IMR-90 (cell line): Measurements from ENCODE around the gene TSHZ3. TPM values are rescaled to one million over a fixed set of nuclear protein-coding genes. Genes with fewer than 3 reads are reported as not detected.

Experiments used
- ATAC-seq: fragments of 200-7000 bp; cut with Tn5 transposase; 2 replicates; pipeline ENCODE4 v1.9.1; 2020; ENCODE audit warnings: low read depth, mild to moderate bottlenecking, moderate library complexity
- BruUV-seq: library from RNA; stranded (reverse); fragments of 400-500 nt; replicated peaks from 2 replicates; lab custom pipeline; 2021; lab: Mats Ljungman, UMichigan
- CTCF ChIA-PET: fragments of 300-600 bp; formaldehyde crosslinking; extraction: SDS; loops from one replicate; lab custom pipeline; 2021; ENCODE audit warnings: antibody characterized with exemption; lab: Yijun Ruan, JAX
- POLR2A ChIA-PET: fragments of 300-600 bp; sonication (Branson Sonifier 250); formaldehyde crosslinking; loops from one replicate; lab custom pipeline; 2022; ENCODE audit warnings: antibody characterized with exemption; ENCODE audit not compliant: unreplicated experiment; lab: Charles Lee
- DNase-seq: peaks from one replicate; pipeline ENCODE4 v3.0.0; 2013
- H2AFZ ChIP-seq: replicated peaks from 2 replicates; pipeline ENCODE3; 2013; ENCODE audit warnings: low read length, mild to moderate bottlenecking; ENCODE audit not compliant: poor library complexity
- H2AK5ac ChIP-seq: 2 replicates; pipeline ENCODE4 v1.6.1; 2013; ENCODE audit warnings: low read depth, low read length, inconsistent platforms
- H2AK9ac ChIP-seq: replicated peaks from 2 replicates; pipeline ENCODE3; 2013; ENCODE audit warnings: mild to moderate bottlenecking, low read depth, low read length, moderate library complexity; ENCODE audit not compliant: poor library complexity
- H2BK120ac ChIP-seq: 2 replicates; pipeline ENCODE4 v1.6.1; 2013; ENCODE audit warnings: low read depth, low read length, inconsistent platforms
- H2BK15ac ChIP-seq: 3 replicates; pipeline ENCODE4 v1.6.1; 2013; ENCODE audit warnings: low read depth, low read length, inconsistent platforms
- H2BK20ac ChIP-seq: 2 replicates; pipeline ENCODE4 v1.6.1; 2013; ENCODE audit warnings: low read depth, mild to moderate bottlenecking, inconsistent platforms, low read length, moderate library complexity
- H2BK5ac ChIP-seq: 2 replicates; pipeline ENCODE4 v1.6.1; 2013; ENCODE audit warnings: mild to moderate bottlenecking, low read depth, low read length, inconsistent platforms; ENCODE audit not compliant: poor library complexity, severe bottlenecking
- H3K14ac ChIP-seq: replicated peaks from 2 replicates; pipeline ENCODE4 v1.6.1; 2013; ENCODE audit warnings: low read depth, low read length, inconsistent platforms
- H3K18ac ChIP-seq: 2 replicates; pipeline ENCODE4 v1.6.1; 2013; ENCODE audit warnings: low read depth, low read length, control low read depth
- H3K23ac ChIP-seq: 2 replicates; pipeline ENCODE4 v1.6.1; 2013; ENCODE audit warnings: low read depth, low read length, inconsistent platforms
- H3K27ac ChIP-seq: 2 replicates; pipeline ENCODE4 v1.5.1; 2013; ENCODE audit warnings: mild to moderate bottlenecking, control low read depth, low read length; ENCODE audit not compliant: insufficient read depth
- H3K27me3 ChIP-seq: 2 replicates; pipeline ENCODE4 v1.6.1; 2013; ENCODE audit warnings: low read length; ENCODE audit not compliant: control insufficient read depth, insufficient read depth
- H3K36me3 ChIP-seq: 2 replicates; pipeline ENCODE4 v1.6.1; 2013; ENCODE audit warnings: low read length, mixed read lengths; ENCODE audit not compliant: control insufficient read depth, insufficient read depth
- H3K4ac ChIP-seq: 2 replicates; pipeline ENCODE4 v1.6.1; 2013; ENCODE audit warnings: low read depth, low read length, inconsistent platforms
- H3K4me1 ChIP-seq: 2 replicates; pipeline ENCODE4 v1.6.1; 2013; ENCODE audit warnings: low read length, mixed read lengths; ENCODE audit not compliant: control insufficient read depth, insufficient read depth
- H3K4me2 ChIP-seq: 2 replicates; pipeline ENCODE4 v1.6.1; 2013; ENCODE audit warnings: low read depth, mild to moderate bottlenecking, control low read depth, low read length, moderate library complexity
- H3K4me3 ChIP-seq: 2 replicates; pipeline ENCODE4 v1.5.1; 2013; ENCODE audit warnings: low read depth, mild to moderate bottlenecking, control low read depth, low read length, moderate library complexity; ENCODE audit not compliant: insufficient read depth
- H3K56ac ChIP-seq: 2 replicates; pipeline ENCODE4 v1.6.1; 2013; ENCODE audit warnings: low read length, inconsistent platforms; ENCODE audit not compliant: insufficient read depth; ENCODE audit errors: extremely low read depth
- H3K79me1 ChIP-seq, 2 experiments: 2 replicates each; pipeline ENCODE4 v1.6.1; 2013; ENCODE audit warnings: low read length in 2 of 2, inconsistent platforms in 1 of 2, low read depth in 1 of 2
- H3K9ac ChIP-seq: 2 replicates; pipeline ENCODE4 v1.6.1; 2013; ENCODE audit warnings: low read depth, low read length, control low read depth
- H3K9me1 ChIP-seq: 2 replicates; pipeline ENCODE4 v1.6.1; 2013; ENCODE audit warnings: low read length, inconsistent platforms; ENCODE audit not compliant: insufficient read depth
- H3K9me3 ChIP-seq: 2 replicates; pipeline ENCODE4 v1.6.1; 2013; ENCODE audit warnings: low read length; ENCODE audit not compliant: control insufficient read depth, insufficient read depth
- H4K20me1 ChIP-seq: 2 replicates; pipeline ENCODE4 v1.6.1; 2013; ENCODE audit warnings: low read length, inconsistent platforms; ENCODE audit not compliant: insufficient read depth
- H4K5ac ChIP-seq: 2 replicates; pipeline ENCODE4 v1.6.1; 2013; ENCODE audit warnings: mild to moderate bottlenecking, low read depth, low read length, control low read depth
- H4K8ac ChIP-seq, 2 experiments: 2 replicates each; pipeline ENCODE4 v1.6.1; 2013; ENCODE audit warnings: low read depth in 2 of 2, low read length in 2 of 2, control low read depth in 1 of 2, inconsistent platforms in 1 of 2
- H4K91ac ChIP-seq: 2 replicates; pipeline ENCODE4 v1.6.1; 2013; ENCODE audit warnings: low read depth, low read length, inconsistent platforms; ENCODE audit not compliant: insufficient read depth
- BHLHE40 ChIP-seq: fragments of 150-350 bp; IDR thresholded peaks from 2 replicates; pipeline ENCODE4 v1.6.1; 2016; ENCODE audit warnings: mild to moderate bottlenecking, low read depth, low read length
- CEBPB ChIP-seq: IDR thresholded peaks from 2 replicates; pipeline ENCODE4 v1.6.1; 2012; ENCODE audit warnings: low read depth, low read length, improper control_type of control experiment
- MAZ ChIP-seq: IDR thresholded peaks from 2 replicates; pipeline ENCODE4 v1.6.1; 2012; ENCODE audit warnings: low read depth, mild to moderate bottlenecking, low read length, improper control_type of control experiment, moderate library complexity, borderline replicate concordance
- NFE2L2 ChIP-seq: fragments of 150-350 bp; IDR thresholded peaks from 2 replicates; pipeline ENCODE4 v1.6.1; 2016; ENCODE audit warnings: low read depth, mild to moderate bottlenecking, low read length
- POLR2A ChIP-seq: IDR thresholded peaks from 2 replicates; pipeline ENCODE4 v1.6.1; 2012; ENCODE audit warnings: mild to moderate bottlenecking, low read depth, low read length
- RAD21 ChIP-seq: IDR thresholded peaks from 2 replicates; pipeline ENCODE4 v1.6.1; 2012; ENCODE audit warnings: low read length, improper control_type of control experiment
- RCOR1 ChIP-seq: IDR thresholded peaks from 2 replicates; pipeline ENCODE4 v1.6.1; 2012; ENCODE audit warnings: mild to moderate bottlenecking, low read length, improper control_type of control experiment; ENCODE audit not compliant: insufficient replicate concordance
- RFX5 ChIP-seq: IDR thresholded peaks from 2 replicates; pipeline ENCODE4 v1.8.0; 2012; ENCODE audit warnings: low read depth, mild to moderate bottlenecking, low read length, moderate library complexity
- SMC3 ChIP-seq: fragments of 150-350 bp; IDR thresholded peaks from 2 replicates; pipeline ENCODE4 v1.6.1; 2016; ENCODE audit warnings: low read depth, mild to moderate bottlenecking, antibody characterized with exemption, low read length, moderate library complexity
- WGBS, 2 experiments: methylation state at CpG; one replicate each; pipeline versions ENCODE4 v1.1.5 to v1.1.7; 2013; ENCODE audit warnings: missing lambda C conversion rate in 2 of 2; ENCODE audit not compliant: insufficient read length in 1 of 2; ENCODE audit errors: extremely low coverage in 2 of 2; 5-methylcytosine and 5-hydroxymethylcytosine counted together
- dilution Hi-C: fragments of 300-500 bp; cut with HindIII; formaldehyde crosslinking; loops from one replicate; pipeline ENCODE4 v1.14.3; 2018; ENCODE audit warnings: low sequenced_read_pairs; ENCODE audit not compliant: unreplicated experiment
- in situ Hi-C: fragments of 300-500 bp; cut with MboI; formaldehyde crosslinking; loops from 3 replicates; pipeline ENCODE4 v1.14.3; 2019; ENCODE audit warnings: low sequenced_read_pairs, inconsistent platforms, mixed read lengths
- intact Hi-C: fragments of 100-400 bp; cut with micrococcal nuclease; formaldehyde crosslinking; loops from 2 replicates; pipeline ENCODE4 v1.10.0; 2022
- polyA plus RNA-seq, 3 experiments: library from polyadenylated mRNA; depleted of rRNA; stranded (reverse); fragments of >200 nt; gene quantifications; 2 replicates each; pipeline ENCODE4 v1.2.3, GENCODE V29; 2012; ENCODE audit warnings: low replicate concordance in 1 of 3
- total RNA-seq: library from RNA; depleted of rRNA; stranded (reverse); fragments of >200 nt; gene quantifications from 2 replicates; pipeline ENCODE4 v1.2.3, GENCODE V29; 2012
- TF ChIP-seq, protein P1 (sequence below): fragments of 150-350 bp; IDR thresholded peaks from 2 replicates; pipeline ENCODE4 v1.6.1; 2017; ENCODE audit warnings: mild to moderate bottlenecking, antibody characterized with exemption, low read length, low read depth
- TF ChIP-seq, protein P2 (sequence below): conservative IDR thresholded peaks from 2 replicates; pipeline ENCODE4 v1.5.1; 2012; ENCODE audit warnings: mild to moderate bottlenecking, low read depth, low read length, improper control_type of control experiment
- TF ChIP-seq, protein P3 (sequence below): fragments of 150-350 bp; IDR thresholded peaks from 2 replicates; pipeline ENCODE4 v1.6.1; 2016; ENCODE audit warnings: low read depth, mild to moderate bottlenecking, low read length, moderate library complexity, borderline replicate concordance

Gene TSHZ3
- total and polyA plus RNA-seq, 2 of the 4 experiments (the other 2 are of a cell fraction): 8.1 to 13.0 TPM

DNA sequence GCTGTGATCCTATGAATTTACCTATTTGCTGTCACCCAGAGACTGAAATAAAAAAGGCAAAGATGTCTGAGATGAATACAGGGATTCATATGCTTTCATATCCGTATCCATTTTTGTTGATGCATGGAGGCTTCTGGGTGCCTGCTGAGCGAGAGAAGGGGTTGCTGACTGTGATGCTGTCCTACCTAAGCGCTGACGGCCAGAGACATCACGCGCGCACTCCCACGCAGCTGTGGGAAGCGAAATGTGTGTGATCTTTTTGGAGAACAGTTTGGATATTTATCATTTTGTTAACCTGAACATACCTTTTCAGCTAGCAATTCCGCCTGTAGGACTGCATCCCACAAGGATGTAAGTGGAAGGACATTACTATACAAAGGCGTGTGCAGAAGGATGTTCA lies 23.9 kb downstream of the TSHZ3 start:
- CTCF ChIA-PET: interaction anchor here (2.0 kb wide), 1 partner anchor 12 kb away, joined by 15 read pairs; no protein-coding TSS in a partner anchor

More for the DNA sequence above, 23.9 kb downstream of the TSHZ3 start:
- TF ChIP-seq POLR2A (no peak), CEBPB (no peak), RFX5 (no peak), RAD21 (no peak), NFE2L2 (no peak), SMC3 (no peak), RCOR1 (no peak), BHLHE40 (no peak), MAZ (no peak)
- TF ChIP-seq, protein P1, sequence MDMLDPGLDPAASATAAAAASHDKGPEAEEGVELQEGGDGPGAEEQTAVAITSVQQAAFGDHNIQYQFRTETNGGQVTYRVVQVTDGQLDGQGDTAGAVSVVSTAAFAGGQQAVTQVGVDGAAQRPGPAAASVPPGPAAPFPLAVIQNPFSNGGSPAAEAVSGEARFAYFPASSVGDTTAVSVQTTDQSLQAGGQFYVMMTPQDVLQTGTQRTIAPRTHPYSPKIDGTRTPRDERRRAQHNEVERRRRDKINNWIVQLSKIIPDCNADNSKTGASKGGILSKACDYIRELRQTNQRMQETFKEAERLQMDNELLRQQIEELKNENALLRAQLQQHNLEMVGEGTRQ: no peak
- TF ChIP-seq, protein P2, sequence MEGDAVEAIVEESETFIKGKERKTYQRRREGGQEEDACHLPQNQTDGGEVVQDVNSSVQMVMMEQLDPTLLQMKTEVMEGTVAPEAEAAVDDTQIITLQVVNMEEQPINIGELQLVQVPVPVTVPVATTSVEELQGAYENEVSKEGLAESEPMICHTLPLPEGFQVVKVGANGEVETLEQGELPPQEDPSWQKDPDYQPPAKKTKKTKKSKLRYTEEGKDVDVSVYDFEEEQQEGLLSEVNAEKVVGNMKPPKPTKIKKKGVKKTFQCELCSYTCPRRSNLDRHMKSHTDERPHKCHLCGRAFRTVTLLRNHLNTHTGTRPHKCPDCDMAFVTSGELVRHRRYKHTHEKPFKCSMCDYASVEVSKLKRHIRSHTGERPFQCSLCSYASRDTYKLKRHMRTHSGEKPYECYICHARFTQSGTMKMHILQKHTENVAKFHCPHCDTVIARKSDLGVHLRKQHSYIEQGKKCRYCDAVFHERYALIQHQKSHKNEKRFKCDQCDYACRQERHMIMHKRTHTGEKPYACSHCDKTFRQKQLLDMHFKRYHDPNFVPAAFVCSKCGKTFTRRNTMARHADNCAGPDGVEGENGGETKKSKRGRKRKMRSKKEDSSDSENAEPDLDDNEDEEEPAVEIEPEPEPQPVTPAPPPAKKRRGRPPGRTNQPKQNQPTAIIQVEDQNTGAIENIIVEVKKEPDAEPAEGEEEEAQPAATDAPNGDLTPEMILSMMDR: no peak
- TF ChIP-seq, protein P3, sequence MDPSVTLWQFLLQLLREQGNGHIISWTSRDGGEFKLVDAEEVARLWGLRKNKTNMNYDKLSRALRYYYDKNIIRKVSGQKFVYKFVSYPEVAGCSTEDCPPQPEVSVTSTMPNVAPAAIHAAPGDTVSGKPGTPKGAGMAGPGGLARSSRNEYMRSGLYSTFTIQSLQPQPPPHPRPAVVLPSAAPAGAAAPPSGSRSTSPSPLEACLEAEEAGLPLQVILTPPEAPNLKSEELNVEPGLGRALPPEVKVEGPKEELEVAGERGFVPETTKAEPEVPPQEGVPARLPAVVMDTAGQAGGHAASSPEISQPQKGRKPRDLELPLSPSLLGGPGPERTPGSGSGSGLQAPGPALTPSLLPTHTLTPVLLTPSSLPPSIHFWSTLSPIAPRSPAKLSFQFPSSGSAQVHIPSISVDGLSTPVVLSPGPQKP: no peak
- H3K9ac ChIP-seq: no peak overlapping the region
- H3K9me1 ChIP-seq: peaks cover 36% of the 10 kb centered on the region
- no peak overlapping the region for H3K18ac ChIP-seq
- peaks cover 54% of the 10 kb centered on the region for H4K20me1 ChIP-seq
- no peak overlapping the region for H3K23ac ChIP-seq
- no peaks in the 10 kb centered on the region for H3K9me3 ChIP-seq
- no TSS peak for BruUV-seq
- H3K79me1 ChIP-seq: peaks cover 39 to 86% of the 10 kb centered on the region in 2 experiments; a peak in 3 of 4 replicates
- dilution Hi-C loops (no loop called here), in situ Hi-C loops (loop anchor here (25.0 kb wide), 1 partner anchor 1037 kb away; no protein-coding TSS in a partner anchor), intact Hi-C loops (no loop called here)
- H2BK5ac ChIP-seq: no peak overlapping the region
- H3K14ac ChIP-seq: no peak overlapping the region
- H4K8ac ChIP-seq: no peak overlapping the region
- H3K56ac ChIP-seq: no peak overlapping the region
- POLR2A ChIA-PET: no interaction called here
- H4K91ac ChIP-seq: no peak overlapping the region; the same call in 1 of the 2 replicates
- peak overlapping the region; percentile 32; the same call in 1 of the 2 replicates for H3K27ac ChIP-seq
- H2BK15ac ChIP-seq: no peak overlapping the region
- peaks cover 10% of the 10 kb centered on the region for H3K36me3 ChIP-seq
- no peak overlapping the region for H2AK5ac ChIP-seq
- H3K4ac ChIP-seq: 0 out of 2 replicates have a peak overlapping the region, but pooled peaks have one; percentile 30
- no peaks in the 10 kb centered on the region for H3K27me3 ChIP-seq
- H4K5ac ChIP-seq: no peak overlapping the region
- DNase-seq (no peak), ATAC-seq (no peak)
- no peak overlapping the region for H2BK20ac ChIP-seq
- H2BK120ac ChIP-seq: no peak overlapping the region
- no peak overlapping the region for H2AFZ ChIP-seq
- H3K4me3 ChIP-seq: no peak overlapping the region
- 100% methylated on average over 1 of the region's 11 CpGs; no CpG with 5 or more reads in 1 of the 2 experiments for WGBS, 2 experiments
- H3K4me1 ChIP-seq: peaks cover 28% of the 10 kb centered on the region
- no peak overlapping the region for H3K4me2 ChIP-seq
- H2AK9ac ChIP-seq: no peak overlapping the region
